ENCODE measurements around the gene SLC6A19. TPM values are rescaled to one million over a fixed set of nuclear protein-coding genes. Genes with fewer than 3 reads are reported as not detected.

Gene SLC6A19
- total RNA-seq, 1 experiment from 2014 or later: 0.29 TPM

DNA sequence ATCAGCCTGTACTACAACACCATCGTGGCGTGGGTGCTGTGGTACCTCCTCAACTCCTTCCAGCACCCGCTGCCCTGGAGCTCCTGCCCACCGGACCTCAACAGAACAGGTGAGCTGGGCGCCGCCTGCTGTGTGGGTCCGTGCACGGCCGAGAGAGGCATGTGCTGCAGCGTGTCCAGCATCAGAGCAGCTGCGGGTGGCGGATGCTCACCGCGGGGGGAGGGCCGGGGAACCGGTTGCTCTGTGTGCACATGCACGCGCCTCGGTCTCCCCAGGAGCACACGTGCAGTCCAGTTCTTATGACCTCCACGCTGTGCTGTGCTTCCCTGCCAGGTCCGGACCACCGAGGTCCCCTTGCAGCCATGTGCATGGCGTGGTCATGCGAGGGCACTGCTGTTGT, 31.4 kb downstream of the SLC6A19 start:
- Mint-ChIP-seq H3K4me3 (ENCODE audit: unreplicated experiment) (no peak overlapping the region), H3K36me3 (ENCODE audit: insufficient read depth, unreplicated experiment) (peaks cover under 1% of the 10 kb centered on the region), H3K9me3 (ENCODE audit: unreplicated experiment) (peaks cover 10% of the 10 kb centered on the region), H3K4me1 (ENCODE audit: low read depth, unreplicated experiment) (no peaks in the 10 kb centered on the region), H3K27me3 (ENCODE audit: insufficient read depth, unreplicated experiment) (peaks cover 4% of the 10 kb centered on the region), H3K27ac (ENCODE audit: unreplicated experiment) (no peak overlapping the region)
- no peaks in the 10 kb centered on the region; the same call in 1 of the 2 replicates for H3K27me3 ChIP-seq (replicated peaks; ENCODE audit: control insufficient read depth, insufficient read depth, low read length)
- no peaks in the 10 kb centered on the region for H3K4me1 ChIP-seq
- CTCF ChIA-PET: interaction anchor here (1.2 kb wide), 1 partner anchor 65 kb away, joined by 5 read pairs; no protein-coding TSS in a partner anchor
- H3K4me3 ChIP-seq (ENCODE audit: low read depth, low read length): no peak overlapping the region
- H3K9me3 ChIP-seq: 0 out of 2 replicates have a peak, but pooled peaks cover 11% of the 10 kb centered on the region
- H3K36me3 ChIP-seq (ENCODE audit: control insufficient read depth, insufficient read depth, low read length): no peaks in the 10 kb centered on the region
- no TSS peak for BruUV-seq (replicated peaks)
- intact Hi-C loops (cut with micrococcal nuclease; ENCODE audit: unreplicated experiment): no loop called here
- POLR2A ChIA-PET: no interaction called here
- TF ChIP-seq, protein P1, sequence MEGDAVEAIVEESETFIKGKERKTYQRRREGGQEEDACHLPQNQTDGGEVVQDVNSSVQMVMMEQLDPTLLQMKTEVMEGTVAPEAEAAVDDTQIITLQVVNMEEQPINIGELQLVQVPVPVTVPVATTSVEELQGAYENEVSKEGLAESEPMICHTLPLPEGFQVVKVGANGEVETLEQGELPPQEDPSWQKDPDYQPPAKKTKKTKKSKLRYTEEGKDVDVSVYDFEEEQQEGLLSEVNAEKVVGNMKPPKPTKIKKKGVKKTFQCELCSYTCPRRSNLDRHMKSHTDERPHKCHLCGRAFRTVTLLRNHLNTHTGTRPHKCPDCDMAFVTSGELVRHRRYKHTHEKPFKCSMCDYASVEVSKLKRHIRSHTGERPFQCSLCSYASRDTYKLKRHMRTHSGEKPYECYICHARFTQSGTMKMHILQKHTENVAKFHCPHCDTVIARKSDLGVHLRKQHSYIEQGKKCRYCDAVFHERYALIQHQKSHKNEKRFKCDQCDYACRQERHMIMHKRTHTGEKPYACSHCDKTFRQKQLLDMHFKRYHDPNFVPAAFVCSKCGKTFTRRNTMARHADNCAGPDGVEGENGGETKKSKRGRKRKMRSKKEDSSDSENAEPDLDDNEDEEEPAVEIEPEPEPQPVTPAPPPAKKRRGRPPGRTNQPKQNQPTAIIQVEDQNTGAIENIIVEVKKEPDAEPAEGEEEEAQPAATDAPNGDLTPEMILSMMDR (IDR thresholded peaks at IDR 0.05; ENCODE audit: insufficient read depth in 1 of 2, low read depth in 1 of 2, low read length in 1 of 2, severe bottlenecking in 1 of 2, unreplicated experiment in 1 of 2): no peak
- DNase-seq: no peak

DNA sequence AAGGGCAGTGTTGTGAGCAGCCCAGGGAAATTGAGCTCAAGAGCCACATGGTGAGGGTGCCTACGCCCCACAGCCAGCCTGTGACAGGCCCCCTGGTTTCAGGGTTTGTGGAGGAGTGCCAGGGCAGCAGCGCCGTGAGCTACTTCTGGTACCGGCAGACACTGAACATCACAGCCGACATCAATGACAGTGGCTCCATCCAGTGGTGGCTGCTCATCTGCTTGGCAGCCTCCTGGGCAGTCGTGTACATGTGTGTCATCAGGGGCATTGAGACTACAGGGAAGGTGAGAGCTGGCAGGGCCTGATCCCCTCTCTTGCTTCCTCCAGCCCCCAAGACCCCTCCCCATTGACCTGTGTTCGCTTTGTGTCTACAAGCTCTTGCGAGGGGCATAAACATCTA, 34.0 kb downstream of the SLC6A19 start:
- ChIA-PET CTCF (interaction anchor here (0.6 to 1.2 kb wide), 5 partner anchors 16 to 228 kb away, joined by 3 to 7 read pairs (median 4); no protein-coding TSS in a partner anchor), POLR2A (no interaction called here)
- Mint-ChIP-seq H3K9me3 (ENCODE audit: unreplicated experiment) (peaks cover 10% of the 10 kb centered on the region), H3K27me3 (ENCODE audit: insufficient read depth, unreplicated experiment) (no peaks in the 10 kb centered on the region), H3K36me3 (ENCODE audit: insufficient read depth, unreplicated experiment) (peaks cover 5% of the 10 kb centered on the region), H3K4me1 (ENCODE audit: low read depth, unreplicated experiment) (peaks cover 5% of the 10 kb centered on the region), H3K27ac (ENCODE audit: unreplicated experiment) (no peak overlapping the region), H3K4me3 (ENCODE audit: unreplicated experiment) (no peak overlapping the region)
- intact Hi-C loops (cut with micrococcal nuclease; ENCODE audit: unreplicated experiment): no loop called here
- Histone ChIP-seq H3K4me3 (ENCODE audit: low read depth, low read length) (no peak overlapping the region), H3K36me3 (ENCODE audit: control insufficient read depth, insufficient read depth, low read length) (no peaks in the 10 kb centered on the region), H3K4me1 (no peaks in the 10 kb centered on the region), H3K9me3 (0 out of 2 replicates have a peak, but pooled peaks cover 11% of the 10 kb centered on the region), H3K27me3 (replicated peaks; ENCODE audit: control insufficient read depth, insufficient read depth, low read length) (no peaks in the 10 kb centered on the region)
- BruUV-seq (replicated peaks): no TSS peak
- TF ChIP-seq, protein P1 (IDR thresholded peaks at IDR 0.05; ENCODE audit: insufficient read depth in 1 of 2, low read depth in 1 of 2, low read length in 1 of 2, severe bottlenecking in 1 of 2, unreplicated experiment in 1 of 2): peak in 1 of 2 experiments; percentile 18
- no peak for DNase-seq

DNA sequence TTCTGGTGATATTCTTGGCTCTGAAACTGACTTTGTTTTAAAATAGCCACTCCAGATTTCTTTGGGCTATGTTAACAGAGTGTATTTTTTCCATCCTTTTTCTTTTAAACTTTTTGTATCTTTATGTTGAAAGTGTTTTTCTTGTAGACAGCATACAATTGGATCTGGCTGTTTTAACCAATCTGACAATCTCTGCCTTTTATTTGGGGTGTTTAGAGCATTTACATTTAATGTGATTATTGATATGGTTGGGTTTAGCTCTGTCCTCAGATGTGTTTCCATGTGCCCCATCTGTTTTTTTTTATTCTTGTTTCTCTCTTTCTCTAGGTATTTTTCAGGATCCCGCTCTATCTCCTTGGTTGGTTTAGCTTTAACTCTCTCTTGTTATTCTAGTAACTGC, 34.4 kb downstream of the SLC6A19 start:
- Mint-ChIP-seq H3K4me1 (ENCODE audit: low read depth, unreplicated experiment) (peaks cover 5% of the 10 kb centered on the region), H3K27me3 (ENCODE audit: insufficient read depth, unreplicated experiment) (peaks cover 4% of the 10 kb centered on the region), H3K4me3 (ENCODE audit: unreplicated experiment) (no peak overlapping the region), H3K9me3 (ENCODE audit: unreplicated experiment) (peaks cover 10% of the 10 kb centered on the region), H3K27ac (ENCODE audit: unreplicated experiment) (no peak overlapping the region), H3K36me3 (ENCODE audit: insufficient read depth, unreplicated experiment) (peaks cover 5% of the 10 kb centered on the region)
- DNase-seq: no peak
- 0 out of 2 replicates have a peak, but pooled peaks cover 11% of the 10 kb centered on the region for H3K9me3 ChIP-seq
- no peaks in the 10 kb centered on the region for H3K4me1 ChIP-seq
- ChIA-PET CTCF (interaction anchor here (1.0 to 1.2 kb wide), 3 partner anchors 31 to 68 kb away, joined by 3 to 7 read pairs (median 5); no protein-coding TSS in a partner anchor), POLR2A (no interaction called here)
- TF ChIP-seq, protein P1 (IDR thresholded peaks at IDR 0.05; ENCODE audit: insufficient read depth in 1 of 2, low read depth in 1 of 2, low read length in 1 of 2, severe bottlenecking in 1 of 2, unreplicated experiment in 1 of 2): no peak
- intact Hi-C loops (cut with micrococcal nuclease; ENCODE audit: unreplicated experiment): no loop called here
- H3K36me3 ChIP-seq (ENCODE audit: control insufficient read depth, insufficient read depth, low read length): no peaks in the 10 kb centered on the region
- no TSS peak for BruUV-seq (replicated peaks)
- no peaks in the 10 kb centered on the region for H3K27me3 ChIP-seq (replicated peaks; ENCODE audit: control insufficient read depth, insufficient read depth, low read length)
- no peak overlapping the region for H3K4me3 ChIP-seq (ENCODE audit: low read depth, low read length)

Data from Caco-2 (cell line).